K562 (cell line): ENCODE measurements around the gene ARHGEF17. TPM values are rescaled to one million over a fixed set of nuclear protein-coding genes. Genes with fewer than 3 reads are reported as not detected.

Source experiments
- ATAC-seq: fragments of 200-7000 bp; cut with Tn5 transposase; 3 replicates; pipeline ENCODE4 v1.9.1; 2020; ENCODE audit warnings: moderate library complexity
- BruUV-seq: library from RNA; stranded (reverse); fragments of 400-500 nt; replicated peaks from 2 replicates; lab custom pipeline; 2021; lab: Mats Ljungman, UMichigan
- CTCF ChIA-PET: fragments of 300-600 bp; formaldehyde crosslinking; extraction: SDS; loops from one replicate; lab custom pipeline; 2021; ENCODE audit warnings: low intra/inter-chr PET ratio; lab: Yijun Ruan, JAX
- POLR2A ChIA-PET: fragments of 300-600, 350-650 bp; sonication (Branson Sonifier 250); formaldehyde crosslinking; extraction: SDS; loops from one replicate; lab custom pipeline; 2021; ENCODE audit warnings: antibody characterized with exemption, inconsistent platforms; lab: Yijun Ruan, JAX
- DNase-seq, 4 experiments: peaks; one replicate each; pipeline versions ENCODE4 v3.0.0 to v3.0.0-alpha.2; 2011 to 2018; ENCODE audit warnings: low spot score in 3 of 4, mixed read lengths in 3 of 4; ENCODE audit errors: extremely low read depth in 1 of 4
- FAIRE-seq: peaks from 2 replicates; lab custom pipeline; 2011; peaks lifted over from hg19 to GRCh38; lab: Jason Lieb, UNC
- H2AFZ ChIP-seq: 2 replicates; pipeline ENCODE4 v1.6.0; 2011; ENCODE audit warnings: low read depth, low read length, control low read depth, inconsistent platforms
- H3K27ac ChIP-seq: fragments of 200-600 bp; 3 replicates; pipeline ENCODE4 v1.8.0; 2011; ENCODE audit warnings: low read depth, mild to moderate bottlenecking, control low read depth, inconsistent platforms, low read length, moderate library complexity, mixed read lengths; ENCODE audit errors: extremely low read depth
- H3K27me3 ChIP-seq, 2 experiments: fragments of 300-600 bp in 1 of 2; 2 replicates in 1 of 2; 3 replicates in 1 of 2; pipeline versions ENCODE4 v1.6.0 to v1.8.0; 2011; ENCODE audit warnings: inconsistent platforms in 2 of 2, low read length in 2 of 2, mild to moderate bottlenecking in 1 of 2, mixed read lengths in 1 of 2, moderate library complexity in 1 of 2; ENCODE audit not compliant: control insufficient read depth in 2 of 2, insufficient read depth in 2 of 2
- H3K36me3 ChIP-seq: fragments of 300-600 bp; 3 replicates; pipeline ENCODE4 v1.8.0; 2011; ENCODE audit warnings: mild to moderate bottlenecking, low read length, inconsistent platforms; ENCODE audit not compliant: control insufficient read depth, insufficient read depth
- H3K4me1 ChIP-seq, 2 experiments: fragments of 200-600 bp in 1 of 2; replicated peaks in 1 of 2; 2 replicates in 1 of 2; 3 replicates in 1 of 2; pipeline versions ENCODE4 v1.5.1 to v1.8.0; 2011; ENCODE audit warnings: inconsistent platforms in 2 of 2, low read length in 2 of 2, mild to moderate bottlenecking in 1 of 2, mixed read lengths in 1 of 2, moderate library complexity in 1 of 2; ENCODE audit not compliant: control insufficient read depth in 2 of 2, insufficient read depth in 2 of 2
- H3K4me2 ChIP-seq: 2 replicates; pipeline ENCODE4 v1.6.1; 2011; ENCODE audit warnings: low read length, control low read depth, inconsistent platforms, mixed read lengths; ENCODE audit not compliant: insufficient read depth
- H3K4me3 ChIP-seq: fragments of 200-600 bp; sonication (generic), shearing (Covaris generic); 2 replicates; pipeline ENCODE4 v1.5.1; 2016; ENCODE audit warnings: control low read depth, inconsistent platforms
- H3K79me2 ChIP-seq: fragments of 200-600 bp; 3 replicates; pipeline ENCODE4 v1.8.0; 2011; ENCODE audit warnings: low read length, inconsistent platforms; ENCODE audit not compliant: control insufficient read depth, insufficient read depth
- H3K9ac ChIP-seq, 2 experiments: 2 replicates each; pipeline versions ENCODE4 v1.6.0 to v1.6.1; 2011; ENCODE audit warnings: low read depth in 2 of 2, low read length in 2 of 2, control low read depth in 1 of 2, inconsistent platforms in 1 of 2, mild to moderate bottlenecking in 1 of 2, mixed read lengths in 1 of 2; ENCODE audit not compliant: insufficient read depth in 1 of 2
- H3K9me1 ChIP-seq: one replicate; pipeline ENCODE4 v1.6.0; 2011; ENCODE audit warnings: inconsistent platforms, mild to moderate bottlenecking, low read length, moderate library complexity; ENCODE audit not compliant: control insufficient read depth, insufficient read depth
- H3K9me3 ChIP-seq: replicated peaks from 2 replicates; pipeline ENCODE4 v1.5.1; 2011; ENCODE audit warnings: low read depth, low read length, inconsistent platforms; ENCODE audit not compliant: control insufficient read depth, insufficient read depth
- H4K20me1 ChIP-seq: replicated peaks from 2 replicates; pipeline ENCODE4 v1.6.1; 2011; ENCODE audit warnings: low read length, inconsistent platforms, mixed read lengths; ENCODE audit not compliant: control insufficient read depth, insufficient read depth
- NR2F6 ChIP-seq: fragments of 450-650 bp; formaldehyde crosslinking; IDR thresholded peaks from 2 replicates; pipeline ENCODE4 v1.4.0; 2020; ENCODE audit warnings: mild to moderate bottlenecking
- PHTF2 ChIP-seq: fragments of 250-450 bp; sonication (Bioruptor Pico); IDR thresholded peaks from 2 replicates; pipeline ENCODE4 v1.5.0; 2021; ENCODE audit warnings: mild to moderate bottlenecking
- SIN3A ChIP-seq, 2 experiments: fragments of 150-350 bp in 1 of 2; IDR thresholded peaks; 2 replicates each; pipeline ENCODE4 v1.6.1; 2011 to 2016; ENCODE audit warnings: borderline replicate concordance in 2 of 2, low read depth in 2 of 2, low read length in 2 of 2, mild to moderate bottlenecking in 2 of 2, moderate library complexity in 2 of 2; ENCODE audit not compliant: control insufficient read depth in 1 of 2
- SMARCB1 ChIP-seq: IDR thresholded peaks from 2 replicates; pipeline ENCODE4 v1.6.1; 2011; ENCODE audit warnings: improper control_type of control experiment, low read depth; ENCODE audit not compliant: insufficient read length
- ZZZ3 ChIP-seq: fragments of 450-650 bp; IDR thresholded peaks from 2 replicates; pipeline ENCODE4 v1.6.1; 2016; ENCODE audit warnings: antibody characterized with exemption, mild to moderate bottlenecking, moderate library complexity
- WGBS: fragments of 100-300 bp; shearing (Covaris generic); methylation state at CpG from one replicate; pipeline ENCODE4 v1.1.6; 2016; ENCODE audit warnings: low coverage, mixed read lengths; ENCODE audit not compliant: insufficient coverage; ENCODE audit errors: missing lambda C conversion rate; 5-methylcytosine and 5-hydroxymethylcytosine counted together
- in situ Hi-C: fragments of 300-500 bp; cut with MboI; formaldehyde crosslinking; loops from 4 replicates; pipeline ENCODE4 v1.15.0; 2018; ENCODE audit warnings: inconsistent platforms, mixed read lengths
- intact Hi-C: fragments of 100-400 bp; cut with micrococcal nuclease; formaldehyde crosslinking; loops from 2 replicates; pipeline ENCODE4 v1.14.2; 2022
- polyA plus RNA-seq, 8 experiments: library from polyadenylated mRNA; depleted of rRNA in 4 of 8; stranded (reverse) in 5 of 8; unstranded in 3 of 8; fragments of >200 nt; fragmentation: Nextera tagmentation in 2 of 8; fragmentation: Illumina TruSeq in 1 of 8; extraction: Ambion mirVana in 2 of 8; extraction: Trizol in 1 of 8; gene quantifications; 2 replicates each; pipeline versions ENCODE4 v1.2.1 to v1.2.3, GENCODE V29; 2011 to 2014; ENCODE audit warnings: inconsistent platforms in 1 of 8, missing spikeins in 1 of 8
- total RNA-seq, 7 experiments: library from RNA; depleted of rRNA in 6 of 7; stranded (reverse); fragments of >200 nt in 6 of 7; fragmentation: Illumina TruSeq in 2 of 7; extraction: Trizol in 2 of 7; gene quantifications; 2 replicates each; pipeline versions ENCODE4 v1.2.1 to v1.2.3, GENCODE V29; 2011 to 2021; ENCODE audit warnings: low replicate concordance in 1 of 7

The ARHGEF17 gene
- total and polyA plus RNA-seq, 9 of the 15 experiments (the other 6 are each of a cell fraction or from before 2014, with no cell fraction given), result 0.04 to 0.68 (median 0.10) TPM; not detected in 2

GRCh38 chr11:73342633-73343032, 34.6 kb downstream of the ARHGEF17 start:
- 83% methylated on average over 14 of the region's 54 CpGs for whole genome bisulfite sequencing
- in situ Hi-C loops, result no loop called here
- Histone ChIP-seq H3K27ac (no peak overlapping the region), H3K9me1 (no peaks in the 10 kb centered on the region), H3K36me3 (no peaks in the 10 kb centered on the region), H3K79me2 (no peaks in the 10 kb centered on the region), H3K4me3 (no peak overlapping the region), H3K27me3 (peaks cover 0 to 28% of the 10 kb centered on the region in 2 experiments; a peak in 3 of 5 replicates), H3K4me1 (peaks cover 0 to 23% of the 10 kb centered on the region in 2 experiments; a peak in 2 of 5 replicates), H3K4me2 (no peak overlapping the region), H2AFZ (no peak overlapping the region), H4K20me1 (0 out of 2 replicates have a peak, but pooled peaks cover 3% of the 10 kb centered on the region), H3K9ac (no peak overlapping the region), H3K9me3 (no peaks in the 10 kb centered on the region)
- BruUV-seq, result no TSS peak
- no peak for FAIRE-seq
- DNase-seq, result no peak
- CTCF ChIA-PET, result no interaction called here
- POLR2A ChIA-PET, result interaction anchor here (0.6 kb wide), 1 partner anchor 55 kb away, joined by 3 read pairs; no protein-coding TSS in a partner anchor
- intact Hi-C loops, result no loop called here
- TF ChIP-seq SMARCB1 (no peak), SIN3A (IDR thresholded peaks at IDR 0.05; ENCODE audit: borderline replicate concordance in 2 of 2, control insufficient read depth in 1 of 2, low read depth in 2 of 2, low read length in 2 of 2) (no peak), PHTF2 (no peak), ZZZ3 (no peak), NR2F6 (CRISPR knock-in tag) (no peak)
- ATAC-seq, result no peak
